Measurements from ENCODE around the gene KAT2B.
A peak's percentile ranks its signal among the peaks of the same experiment; 100 is the strongest.
"Not testable (repeated sequence)": the region's sequence is repeated elsewhere in the genome, so short reads cannot be mapped to it uniquely, and the experiment has no call there.

Gene KAT2B

DNA sequence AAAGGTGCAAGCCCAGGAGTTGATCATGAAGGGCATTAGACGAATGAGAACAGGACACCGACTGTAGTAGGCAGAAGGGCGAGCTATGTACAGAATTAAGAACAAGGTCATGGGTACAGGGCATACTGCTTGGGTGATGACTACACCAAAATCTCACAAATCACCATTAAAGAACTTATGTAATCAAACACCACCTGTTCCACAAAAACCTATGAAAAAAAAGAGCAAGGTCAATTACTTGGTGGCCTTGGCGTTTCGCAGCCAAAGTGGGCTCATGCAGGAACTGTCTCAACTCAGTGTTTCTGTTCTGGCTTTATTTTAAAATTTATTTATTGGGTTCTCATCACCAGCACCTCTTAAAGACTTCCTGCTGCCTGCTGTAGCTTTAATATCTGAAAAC lies 2.1 kb downstream of the KAT2B start:
- no peak for DNase-seq

DNA sequence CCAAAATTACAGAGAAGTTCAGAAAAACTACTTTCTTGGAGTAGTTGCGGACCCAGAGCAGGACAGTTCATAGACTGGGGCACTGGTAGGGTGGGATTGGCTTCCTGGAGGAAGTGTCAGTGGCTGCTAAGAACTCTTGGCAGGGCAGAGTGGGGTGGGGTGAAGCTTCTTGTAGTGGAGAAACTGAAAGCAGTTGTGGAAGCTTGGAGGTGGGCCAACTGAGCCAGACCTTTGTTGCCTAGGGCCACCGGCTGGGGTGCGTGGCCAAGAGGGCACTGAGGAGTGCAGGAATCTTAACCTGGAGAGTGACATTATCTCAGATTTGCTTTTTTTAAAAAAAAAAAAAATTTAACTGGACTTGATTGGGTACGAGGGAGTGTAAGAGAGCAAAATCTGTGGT lies 3.1 kb downstream of the KAT2B start:
- DNase-seq = peak; percentile 14

DNA sequence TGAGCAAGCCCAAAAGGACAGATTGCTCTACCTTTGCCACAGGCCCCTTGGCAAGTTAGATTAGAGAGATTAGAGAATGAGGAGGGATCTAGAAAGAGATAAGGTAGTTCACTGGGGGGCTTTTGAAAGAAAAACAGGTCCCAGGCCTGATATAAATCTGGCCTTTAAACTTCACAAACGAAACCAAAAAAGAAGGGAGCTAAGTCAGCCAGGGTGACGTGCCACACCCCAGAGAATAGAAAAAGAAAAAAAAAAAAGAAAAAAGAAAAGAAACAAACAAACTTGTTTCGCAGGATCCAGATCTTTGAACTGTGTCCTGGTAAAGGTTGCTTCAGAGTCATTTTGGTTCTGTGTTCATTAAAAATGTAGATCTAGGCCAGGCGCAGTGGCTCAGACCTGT lies 3.6 kb downstream of the KAT2B start:
- no peak for DNase-seq

DNA sequence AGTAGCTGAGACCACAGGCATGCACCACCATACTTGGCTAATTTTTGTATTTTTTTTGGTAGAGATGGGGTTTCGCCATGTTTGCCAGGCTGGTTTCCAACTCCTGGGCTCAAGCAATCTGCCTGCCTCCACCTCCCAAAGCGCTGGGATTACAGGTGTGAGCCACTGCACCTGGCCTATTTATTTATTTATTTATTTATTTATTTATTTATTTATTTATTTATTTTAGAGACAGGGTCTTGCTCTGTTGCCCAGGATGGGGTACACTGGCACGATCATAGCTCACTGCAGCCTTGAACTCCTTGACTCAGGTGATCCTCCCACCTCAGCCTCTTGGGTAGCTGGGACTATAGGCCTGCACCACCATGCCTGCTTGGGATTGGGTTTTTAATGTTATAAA lies 4.9 kb downstream of the KAT2B start:
- DNase-seq = not testable (repeated sequence)

DNA sequence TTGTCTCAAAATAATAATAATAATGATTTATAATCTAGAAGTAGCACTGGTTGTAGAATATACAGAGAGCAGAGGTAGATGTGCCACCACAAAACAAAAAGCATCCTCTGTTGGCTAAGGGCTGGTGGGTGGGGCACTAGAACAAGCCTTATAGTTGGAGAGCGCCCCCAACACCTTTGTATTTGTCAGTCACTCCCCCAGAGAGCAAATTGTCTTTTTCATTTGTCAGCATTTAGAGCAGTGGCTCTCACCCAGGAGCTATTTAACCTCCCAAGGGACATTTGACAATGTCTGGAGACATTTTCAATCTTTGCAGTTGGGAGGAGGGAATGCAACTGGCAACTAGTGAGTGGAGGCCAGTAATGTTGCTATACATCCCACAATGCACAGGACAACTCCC lies 6.3 kb downstream of the KAT2B start:
- no peak for DNase-seq

DNA sequence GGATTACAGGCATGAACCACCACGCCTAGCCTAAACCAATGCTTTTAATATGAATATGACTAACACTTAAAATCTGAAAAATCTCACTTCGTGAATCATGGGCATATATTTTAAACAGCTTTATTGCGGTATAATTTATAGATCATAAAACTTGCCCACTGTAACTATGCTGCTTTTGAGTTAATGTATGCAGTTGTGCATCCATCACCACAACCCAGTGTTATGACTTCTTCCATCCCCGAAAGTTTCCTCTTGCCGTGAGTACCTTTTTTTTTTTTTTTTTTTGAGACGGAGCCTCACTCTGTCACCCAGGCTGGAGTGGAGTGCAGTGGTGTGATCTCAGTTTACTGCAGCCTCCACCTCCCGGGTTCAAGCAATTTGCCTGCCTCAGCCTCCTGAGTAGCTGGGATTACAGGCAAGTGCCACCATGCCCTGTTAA lies 7.1 kb downstream of the KAT2B start:
- DNase-seq = no peak

DNA sequence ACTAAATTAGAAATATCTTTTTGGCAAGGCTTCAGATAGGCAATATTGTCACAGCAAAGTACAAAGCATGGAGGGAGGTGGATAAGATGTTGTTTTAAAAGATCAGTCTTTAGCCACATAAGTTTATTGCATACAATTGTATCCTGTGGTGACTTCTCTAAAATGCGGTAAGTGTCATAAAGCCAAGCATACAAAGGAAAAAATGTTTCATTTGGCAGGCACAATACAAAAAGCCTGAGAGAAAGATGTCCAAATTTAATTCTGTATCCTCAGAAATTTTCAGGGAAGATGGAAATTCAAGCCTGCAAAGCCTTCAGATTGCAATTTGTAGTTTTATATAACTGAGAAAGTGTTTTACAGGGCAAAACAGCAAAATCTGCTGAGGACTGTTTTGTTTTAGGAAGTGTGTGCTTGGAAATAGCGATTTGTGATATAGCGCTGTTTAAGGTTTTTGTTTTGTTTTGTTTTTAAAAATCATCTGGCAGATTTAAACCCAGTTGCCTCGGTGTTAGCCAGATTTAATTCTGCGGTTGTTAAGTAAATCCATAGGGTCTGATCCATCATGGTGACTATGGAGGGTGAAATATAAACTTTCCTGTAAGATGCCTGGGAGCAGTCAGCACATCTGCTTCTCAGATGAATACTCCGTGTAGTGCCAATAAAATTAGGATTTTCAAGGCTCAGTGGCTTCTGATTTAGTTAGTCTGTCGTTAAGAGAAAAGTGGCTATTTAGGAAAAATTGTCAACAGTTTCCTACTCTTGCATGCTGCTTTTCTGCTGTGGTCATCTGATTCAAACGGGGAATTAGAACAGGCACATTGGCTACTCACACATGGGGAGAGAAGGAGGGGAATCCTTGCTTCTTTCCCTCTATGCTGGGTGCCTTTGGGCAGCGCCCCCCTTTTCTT lies 8.0 kb downstream of the KAT2B start:
- DNase-seq = no peak

DNA sequence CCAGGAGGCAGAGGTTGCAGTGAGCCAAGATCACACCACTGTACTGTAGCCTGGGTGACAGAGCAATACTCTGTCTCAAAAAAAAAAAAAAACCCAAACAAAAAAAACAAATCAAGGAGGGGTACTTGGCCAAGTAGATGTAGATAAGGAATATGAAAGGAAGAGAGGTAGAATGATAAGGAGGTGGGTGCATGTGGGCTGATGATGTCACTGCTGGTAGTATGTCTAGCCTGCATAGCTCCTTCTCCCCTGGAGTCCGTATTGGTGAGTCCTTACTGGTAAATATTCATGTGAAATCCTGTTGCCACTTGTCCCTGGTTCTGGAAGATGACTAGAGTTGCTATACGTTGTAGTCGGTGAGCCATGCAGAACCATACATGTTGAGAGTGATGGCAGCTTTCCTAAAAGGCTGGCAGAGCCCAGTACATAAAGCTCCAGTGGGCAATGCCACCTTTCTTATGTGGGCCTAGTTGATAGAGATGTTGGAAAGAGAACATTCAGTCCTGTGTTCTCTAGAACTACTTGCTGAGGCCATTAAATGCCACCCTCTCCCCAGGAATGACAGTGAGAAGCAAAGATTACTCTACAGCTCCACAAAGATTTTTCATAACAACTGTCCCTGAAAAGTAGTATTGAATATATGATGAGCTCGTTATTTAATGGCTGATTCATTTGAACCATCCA lies 11.0 kb downstream of the KAT2B start:
- DNase-seq = no peak

DNA sequence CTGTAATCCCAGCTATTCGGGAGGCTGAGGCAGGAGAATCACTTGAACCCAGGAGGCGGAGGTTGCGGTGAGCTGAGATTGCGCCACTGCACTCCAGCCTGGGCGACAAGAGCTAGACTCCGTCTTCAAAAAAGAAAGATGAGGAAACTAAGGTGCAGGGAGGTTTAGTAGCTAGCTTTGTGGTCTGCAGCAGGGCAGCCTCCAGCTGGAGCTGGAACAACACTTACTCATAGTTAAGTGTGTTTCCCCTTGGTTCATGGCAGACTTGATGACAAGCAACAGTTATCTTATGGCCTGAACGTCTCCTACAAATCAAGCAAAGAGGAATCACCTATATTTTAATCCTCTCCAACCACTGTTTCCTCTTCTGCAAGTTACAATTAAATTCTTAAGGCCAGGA lies 12.6 kb downstream of the KAT2B start:
- no peak for DNase-seq

DNA sequence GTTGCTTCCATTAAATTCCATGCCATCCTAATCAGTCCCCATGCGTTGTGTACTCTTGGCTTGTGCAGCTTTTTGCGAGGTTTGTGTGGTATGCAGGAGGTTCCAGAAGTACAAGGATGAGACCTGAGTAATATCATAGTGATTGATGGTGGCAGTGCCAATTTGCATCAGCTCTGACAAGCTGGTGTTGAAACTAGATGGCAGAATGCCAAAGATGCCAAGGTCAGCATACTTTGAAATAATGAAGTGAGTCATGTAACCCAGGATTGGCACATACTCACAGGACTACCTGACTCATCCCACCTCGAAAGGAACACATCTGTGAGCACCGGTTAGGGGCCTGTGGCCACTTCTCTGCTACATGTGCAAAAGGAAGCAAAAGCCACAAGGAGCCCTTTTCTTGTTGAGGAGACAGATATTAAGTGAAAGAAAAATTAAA lies 14.3 kb downstream of the KAT2B start:
- DNase-seq = peak; percentile 50

DNA sequence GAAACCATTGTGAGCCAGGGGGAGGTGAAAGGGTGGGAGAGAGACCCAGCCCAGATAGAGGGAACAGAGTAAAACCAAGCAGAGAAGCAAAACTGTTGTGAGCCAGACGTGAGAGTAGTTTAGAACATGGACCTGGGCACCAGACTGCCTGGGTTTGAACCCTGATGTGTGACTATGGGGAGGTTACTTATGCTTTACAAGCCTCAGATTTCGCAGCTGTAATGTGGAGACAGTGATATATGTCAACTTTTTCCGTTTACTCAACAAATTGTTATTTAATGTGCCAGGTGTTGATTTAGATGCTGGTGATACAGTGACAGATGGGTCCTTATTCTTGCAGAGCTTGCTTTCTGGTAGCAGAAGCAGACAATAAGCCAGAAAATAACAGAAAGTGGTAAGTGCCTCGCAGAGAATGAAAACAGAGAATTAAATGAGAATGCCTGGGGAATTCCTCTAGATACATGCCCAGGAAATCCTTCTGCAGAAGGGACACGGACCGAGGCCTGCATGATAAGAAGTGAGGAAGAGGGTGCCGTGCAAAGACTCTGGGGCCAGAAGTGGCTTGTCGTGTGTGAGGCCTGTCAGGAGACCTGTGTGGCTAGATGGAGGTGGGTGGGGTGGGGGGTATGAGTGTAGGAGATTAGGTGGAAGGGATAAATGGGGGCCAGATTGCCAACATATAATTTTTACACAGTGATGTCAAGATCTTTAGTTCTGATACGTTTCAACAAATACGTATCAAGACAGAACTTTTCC lies 15.0 kb downstream of the KAT2B start:
- no peak for DNase-seq

DNA sequence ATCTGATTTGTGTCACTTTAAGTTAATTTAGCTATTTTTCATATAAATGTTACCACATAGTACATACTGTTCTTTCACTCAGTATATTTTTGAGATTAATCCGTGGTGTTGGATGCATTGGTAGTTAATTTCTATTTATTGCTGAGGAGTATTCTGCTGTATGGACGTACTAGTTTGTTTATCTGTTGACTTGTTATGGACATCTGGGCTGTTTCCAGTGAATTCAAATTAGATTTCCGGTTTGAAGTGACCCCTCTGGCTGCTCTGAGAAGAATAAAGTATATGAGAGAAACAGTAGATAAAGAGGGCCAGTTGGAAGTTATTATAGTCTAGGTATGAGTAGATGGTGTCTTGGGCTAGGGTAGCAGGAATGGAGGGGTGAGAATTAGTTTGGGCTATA lies 15.6 kb downstream of the KAT2B start:
- no peak for DNase-seq

DNA sequence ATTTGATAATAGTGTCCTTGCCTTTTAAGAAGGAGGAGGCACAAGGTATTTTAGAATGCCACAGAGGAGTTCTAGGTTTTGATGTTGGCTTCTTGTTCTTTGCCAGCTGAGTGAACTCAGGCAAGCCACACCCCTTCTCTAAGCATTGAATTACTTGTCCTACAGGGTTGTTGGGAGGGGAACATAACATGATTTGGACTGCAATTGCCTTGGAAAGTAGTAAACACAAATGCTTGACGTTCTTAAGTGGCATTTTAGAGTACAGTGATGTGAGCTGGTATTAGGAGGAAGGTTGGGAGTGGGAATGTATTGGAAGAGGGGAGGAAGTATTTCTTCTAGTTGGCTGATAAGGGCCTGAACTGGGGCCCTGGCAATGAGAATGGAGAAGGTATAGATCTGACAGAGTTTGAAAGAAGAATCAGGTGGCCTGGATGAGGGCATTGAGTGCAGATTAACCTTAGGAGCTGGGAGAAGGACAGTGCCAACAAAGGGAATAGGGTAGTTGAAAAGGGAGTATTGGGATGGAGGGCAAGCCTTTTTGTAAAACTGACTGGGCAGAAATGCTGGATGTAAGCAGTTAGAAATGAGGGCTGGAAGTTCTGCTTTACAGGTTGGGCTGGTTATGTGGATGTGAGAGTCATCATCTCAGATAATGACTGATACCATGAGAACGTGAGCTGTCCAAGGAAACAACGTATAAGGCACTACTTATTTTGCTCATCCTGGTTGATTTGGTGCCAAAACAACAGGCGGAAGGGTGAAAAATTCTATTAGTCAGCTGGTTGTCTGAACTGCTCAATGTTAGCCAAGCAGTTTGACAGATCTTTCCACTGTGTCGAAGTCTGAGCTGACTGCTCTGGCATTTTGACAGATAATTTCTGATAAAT lies 16.7 kb downstream of the KAT2B start:
- DNase-seq = no peak

DNA sequence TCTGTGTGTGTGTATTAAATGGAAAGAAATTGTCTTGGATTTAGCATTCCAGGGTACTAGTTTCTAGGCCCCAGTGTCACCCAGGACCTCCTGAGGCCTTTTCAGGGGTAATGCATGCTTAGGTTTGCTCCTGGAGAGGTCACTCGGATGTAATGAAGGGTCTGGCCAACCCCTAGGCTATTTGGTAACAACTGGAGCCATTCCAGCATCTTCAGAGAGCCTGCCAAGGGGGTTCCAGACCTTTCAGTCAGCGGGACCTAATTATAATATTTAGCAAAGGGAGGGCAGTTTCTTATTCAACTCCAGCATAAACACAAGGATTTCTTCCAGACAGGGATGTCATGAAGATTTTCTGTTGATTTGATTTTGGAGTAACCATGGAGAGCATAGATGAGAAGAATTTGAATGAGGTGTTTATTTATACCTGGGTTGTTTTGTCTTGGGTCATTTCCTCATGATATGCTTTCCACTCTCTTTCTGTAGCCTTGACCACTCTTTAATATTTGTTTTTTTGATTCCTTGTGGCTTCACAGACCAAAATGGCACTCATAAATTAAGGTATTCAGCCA lies 17.4 kb downstream of the KAT2B start:
- DNase-seq = no peak

DNA sequence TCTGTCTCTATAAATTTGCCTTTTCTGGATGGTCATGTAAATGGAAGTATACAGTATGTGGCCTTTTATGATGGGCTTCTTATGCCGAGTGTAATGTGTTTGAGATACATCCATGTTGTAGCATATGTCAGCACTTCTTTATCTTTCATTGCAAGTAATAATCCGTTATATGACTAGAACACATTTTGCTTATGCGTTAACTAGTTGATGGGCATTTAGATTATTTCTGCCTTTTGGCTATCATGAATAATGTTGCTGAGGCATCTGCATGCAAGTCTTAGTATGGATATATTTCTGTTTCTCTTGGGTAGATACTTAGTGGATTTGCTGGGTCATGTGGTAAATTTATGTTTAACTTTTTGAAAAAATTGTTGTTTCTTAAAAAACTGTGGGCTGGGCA lies 19.7 kb downstream of the KAT2B start:
- DNase-seq = no peak

DNA sequence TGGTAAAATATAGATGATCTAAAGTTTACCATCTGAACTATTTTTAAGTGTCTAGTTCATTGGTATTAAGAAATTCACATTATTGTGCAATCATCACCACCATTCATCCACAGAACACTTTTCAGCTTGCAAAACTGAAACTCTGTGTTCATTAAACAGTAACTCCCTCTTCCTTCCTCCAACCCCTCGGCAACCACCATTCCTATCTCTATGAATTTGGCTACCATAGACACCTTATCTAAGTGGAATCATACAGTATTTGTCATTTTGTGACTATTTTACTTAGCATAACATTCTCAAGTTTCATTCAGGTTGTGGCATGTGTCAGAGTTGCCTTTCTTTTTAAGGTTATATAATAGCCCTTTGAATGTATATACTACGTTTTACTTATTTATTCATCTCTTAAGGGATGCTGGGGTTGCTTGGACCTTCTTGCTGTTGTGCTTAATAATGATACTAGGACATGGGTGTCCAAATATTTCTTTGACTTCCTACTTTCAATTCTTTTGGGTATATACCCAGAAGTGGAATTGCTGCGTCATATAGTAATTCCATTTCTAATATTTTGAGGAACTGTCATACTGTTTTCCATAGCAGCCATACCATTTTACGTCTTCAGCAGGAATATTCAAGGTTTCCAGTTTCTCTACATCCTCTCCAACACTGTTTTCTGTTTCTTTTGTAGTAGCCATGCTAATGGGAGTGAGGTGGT lies 20.9 kb downstream of the KAT2B start:
- DNase-seq = peak; percentile 17

DNA sequence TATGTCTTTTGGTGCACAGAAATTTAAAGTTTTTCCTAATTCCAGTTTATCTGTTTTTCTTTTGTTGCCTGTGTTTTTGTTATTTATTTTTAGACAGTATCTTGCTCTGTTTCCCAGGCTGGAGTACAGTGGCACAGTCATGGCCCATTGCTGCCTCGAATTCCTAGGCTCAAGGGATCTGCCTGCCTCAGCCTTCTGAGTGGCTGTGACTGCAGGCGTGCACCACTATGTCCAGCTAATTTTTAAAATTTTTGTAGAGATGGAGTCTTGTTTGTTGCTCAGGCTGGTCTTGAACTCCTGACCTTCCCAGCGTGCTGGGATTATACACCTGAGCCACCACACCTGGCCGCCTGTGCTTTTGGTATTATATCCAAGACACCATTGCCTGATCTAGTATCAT lies 22.8 kb downstream of the KAT2B start:
- DNase-seq = no peak

DNA sequence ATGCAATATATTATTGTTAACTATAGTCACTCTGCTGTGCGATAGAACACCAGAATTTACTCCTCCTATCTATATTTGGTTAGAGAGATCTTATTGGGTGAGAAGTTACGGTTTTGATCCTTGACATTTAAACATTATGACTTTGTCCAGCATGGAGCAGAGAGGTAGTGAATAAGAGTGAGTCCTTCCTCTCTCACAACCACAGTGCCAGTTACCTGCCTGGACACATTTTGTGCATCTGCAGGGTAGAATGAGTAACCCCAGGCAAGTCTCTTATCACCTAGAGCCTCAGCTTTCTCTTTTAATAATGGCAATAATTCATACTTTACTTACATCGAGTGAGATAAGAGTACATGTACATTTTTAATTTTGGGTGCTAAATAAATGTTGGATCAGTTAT lies 24.1 kb downstream of the KAT2B start:
- no peak for DNase-seq

DNA sequence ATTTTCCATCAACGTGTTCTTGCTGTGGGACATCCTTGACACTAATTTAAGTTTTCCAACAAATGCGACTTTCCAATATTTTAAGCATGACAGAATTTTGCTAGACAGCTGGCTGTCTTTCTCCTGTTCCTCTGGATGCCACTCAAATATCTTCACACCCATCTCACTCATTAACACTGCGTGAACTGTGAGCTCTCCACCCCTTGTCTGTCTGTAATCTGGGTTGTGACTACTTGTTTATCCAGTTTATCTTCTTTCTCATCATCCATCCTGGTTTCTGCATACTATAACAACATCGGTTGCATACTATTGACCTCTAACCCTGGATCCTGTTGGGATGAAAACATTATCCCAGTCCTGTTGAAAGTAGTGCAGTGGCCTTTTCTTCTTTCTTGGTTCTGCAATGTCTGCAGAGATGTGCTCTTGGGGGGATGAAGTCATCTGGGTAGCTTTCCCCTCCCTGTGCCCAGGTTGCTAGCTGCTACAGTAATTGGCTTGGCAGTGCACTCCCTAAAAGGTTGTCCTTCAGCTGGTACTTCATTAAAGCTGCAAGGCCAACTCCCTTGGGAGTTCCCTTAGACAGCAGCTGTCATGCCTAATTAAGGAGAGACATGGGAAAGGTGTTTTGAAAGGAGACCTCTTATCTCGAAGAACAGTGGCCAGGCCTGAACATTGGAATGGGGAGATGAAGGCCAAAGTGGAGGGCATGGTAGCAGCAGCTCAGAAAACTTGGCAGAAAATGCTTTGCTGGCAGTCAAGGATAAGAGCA lies 24.7 kb downstream of the KAT2B start:
- DNase-seq = no peak

DNA sequence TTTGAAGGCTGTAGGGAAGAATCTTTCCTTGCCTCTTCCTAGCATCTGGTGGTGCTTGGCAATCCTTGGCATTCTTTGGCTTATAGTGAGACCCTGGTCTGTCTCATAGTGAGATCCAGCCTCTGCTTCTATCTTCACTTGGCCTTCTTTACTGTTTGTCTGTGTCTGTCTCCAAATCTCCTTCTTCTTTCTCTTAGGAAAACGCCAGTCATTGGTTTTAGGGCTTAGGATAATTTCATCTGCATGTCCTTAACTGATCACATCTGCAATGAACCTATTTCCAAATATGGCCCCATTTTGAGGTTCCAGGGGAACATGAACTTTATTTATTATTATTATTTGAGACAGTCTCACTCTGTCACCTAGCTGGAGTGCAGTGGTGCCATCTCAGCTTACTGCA lies 25.8 kb downstream of the KAT2B start:
- no peak for DNase-seq
